NCI-H2081 (cell line): ENCODE data around the gene CRTC1.
A peak's percentile ranks its signal among the peaks of the same experiment; 100 is the strongest.
"Not testable (repeated sequence)": the region's sequence is repeated elsewhere in the genome, so short reads cannot be mapped to it uniquely, and the experiment has no call there.

Source experiments
- DNase-seq, 2 experiments: peaks; one replicate each; lab custom pipeline; 2025; lab: John Stamatoyannopoulos, UW

Gene CRTC1

GRCh38 chr19:18730885-18731513, 47.5 kb downstream of the CRTC1 start:
- DNase-seq: no peak

GRCh38 chr19:18731562-18732008, 48.1 kb downstream of the CRTC1 start:
- DNase-seq: no peak

DNA sequence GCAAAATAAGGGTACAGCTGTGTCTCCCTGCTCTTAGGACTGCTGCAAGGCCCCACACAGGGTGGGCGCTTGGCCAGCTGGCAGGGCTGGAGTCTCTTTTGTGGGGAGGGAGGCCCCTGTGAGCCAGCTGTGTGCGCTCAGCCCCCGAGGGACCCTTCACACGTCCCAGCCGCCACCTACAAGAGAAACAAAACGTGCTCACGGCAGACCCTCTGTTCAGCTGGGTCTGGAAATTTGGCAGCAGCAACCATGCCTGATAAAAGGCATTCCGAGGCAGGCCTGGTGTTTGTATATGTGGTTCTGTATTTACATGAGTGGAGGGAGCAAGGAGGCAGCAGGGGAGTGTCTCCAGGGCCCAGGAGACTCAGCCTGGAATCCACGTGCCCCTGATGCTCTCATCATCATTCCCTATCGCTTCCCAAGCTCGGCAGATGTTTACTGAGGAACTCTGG, 49.7 kb downstream of the CRTC1 start:
- peak; percentile 28 for DNase-seq

DNA sequence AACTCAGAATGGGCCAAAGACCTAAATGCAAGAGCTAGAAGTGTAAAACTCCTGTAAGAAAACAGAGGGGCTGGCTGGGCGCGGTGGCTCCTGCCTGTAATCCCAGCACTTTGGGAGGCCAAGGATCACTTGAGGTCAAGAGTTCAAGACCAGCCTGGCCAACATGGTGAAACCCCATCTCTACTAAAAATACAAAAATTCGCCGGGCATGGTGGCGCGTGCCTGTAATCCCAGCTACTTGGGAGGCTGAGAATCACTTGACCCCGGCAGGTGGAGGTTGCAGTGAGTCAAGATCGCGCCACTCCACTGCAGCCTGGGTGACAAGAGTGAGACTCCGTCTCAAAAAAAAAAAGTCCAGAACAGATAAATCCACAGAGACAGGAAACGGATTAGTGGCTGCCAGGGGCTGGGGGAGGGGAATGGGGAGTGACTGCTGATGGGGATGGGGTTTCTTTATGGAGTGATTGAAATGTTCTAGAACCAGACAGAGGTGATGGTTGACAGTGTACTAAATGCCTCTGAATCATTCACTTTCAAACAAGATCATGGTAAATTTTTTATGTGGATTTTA, 50.4 kb downstream of the CRTC1 start:
- not testable (repeated sequence) for DNase-seq

DNA sequence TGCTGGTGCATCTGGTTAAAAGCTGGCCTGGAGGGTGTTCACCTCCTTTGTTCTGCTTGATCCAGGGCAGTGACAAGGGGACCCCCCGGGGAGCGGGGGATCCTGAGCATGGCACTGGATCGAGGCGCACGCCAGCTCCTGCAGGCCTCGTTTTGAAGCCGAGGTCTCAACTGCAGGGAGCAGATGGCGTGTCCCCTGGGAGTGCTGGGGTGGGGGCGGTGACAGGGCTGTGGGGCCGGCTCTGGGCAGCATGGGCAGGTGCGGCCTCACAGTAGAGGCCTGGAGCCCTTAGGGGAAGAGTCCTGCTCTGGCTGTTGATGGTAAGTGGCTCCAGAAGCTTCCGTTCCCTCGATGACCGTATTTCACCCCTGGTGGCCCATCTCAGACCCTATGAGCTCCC, 51.8 kb downstream of the CRTC1 start:
- no peak for DNase-seq

- DNase-seq: no peak
These were observed 52.3 kb downstream of the CRTC1 start for GRCh38 chr19:18735752-18736151.

DNA sequence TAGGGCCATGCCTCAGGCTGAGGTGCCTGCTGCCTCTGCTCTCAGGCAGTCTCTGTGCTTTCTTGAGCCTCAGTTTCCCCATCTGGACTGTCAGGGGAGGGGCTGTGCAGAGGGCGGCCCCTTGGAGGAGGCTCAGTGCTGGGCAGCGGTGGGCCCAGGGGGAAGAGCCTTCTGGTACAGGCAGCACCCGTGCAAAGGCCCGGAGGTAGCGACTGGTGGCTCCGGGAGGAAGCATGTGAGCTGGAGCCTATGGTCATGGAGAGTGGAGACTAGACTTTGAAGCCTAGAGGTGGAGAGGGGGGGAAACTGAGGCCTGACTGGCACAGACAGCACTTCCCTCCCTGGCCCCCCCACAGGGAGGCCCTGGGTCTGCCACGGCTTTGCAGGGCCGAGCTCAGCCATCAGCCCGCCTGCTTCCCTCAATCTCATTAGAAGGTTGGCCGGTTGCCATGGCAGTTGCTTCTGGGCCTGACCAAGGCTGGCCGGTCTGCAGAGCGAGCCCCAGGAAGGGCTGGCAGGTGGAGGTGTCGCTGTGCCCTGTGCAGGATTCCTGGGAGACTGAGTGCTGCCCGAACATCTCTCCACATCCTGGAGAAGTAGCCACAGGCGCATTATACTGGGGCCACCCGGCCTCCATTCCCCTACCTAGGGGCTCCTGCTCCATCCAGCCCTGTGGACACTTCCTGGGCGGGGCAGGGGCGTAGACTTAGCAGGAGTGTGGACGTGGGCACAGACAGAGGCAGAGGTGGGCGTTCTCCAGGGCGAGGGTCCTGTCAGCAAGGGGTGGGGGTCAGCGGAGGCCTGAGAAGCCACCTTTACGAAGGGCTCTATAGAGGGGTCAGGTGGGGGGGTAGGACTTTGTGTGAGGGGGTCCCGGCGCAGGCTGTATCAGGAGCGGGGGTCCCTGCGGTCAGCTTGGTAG, 53.2 kb downstream of the CRTC1 start:
- DNase-seq: no peak

DNA sequence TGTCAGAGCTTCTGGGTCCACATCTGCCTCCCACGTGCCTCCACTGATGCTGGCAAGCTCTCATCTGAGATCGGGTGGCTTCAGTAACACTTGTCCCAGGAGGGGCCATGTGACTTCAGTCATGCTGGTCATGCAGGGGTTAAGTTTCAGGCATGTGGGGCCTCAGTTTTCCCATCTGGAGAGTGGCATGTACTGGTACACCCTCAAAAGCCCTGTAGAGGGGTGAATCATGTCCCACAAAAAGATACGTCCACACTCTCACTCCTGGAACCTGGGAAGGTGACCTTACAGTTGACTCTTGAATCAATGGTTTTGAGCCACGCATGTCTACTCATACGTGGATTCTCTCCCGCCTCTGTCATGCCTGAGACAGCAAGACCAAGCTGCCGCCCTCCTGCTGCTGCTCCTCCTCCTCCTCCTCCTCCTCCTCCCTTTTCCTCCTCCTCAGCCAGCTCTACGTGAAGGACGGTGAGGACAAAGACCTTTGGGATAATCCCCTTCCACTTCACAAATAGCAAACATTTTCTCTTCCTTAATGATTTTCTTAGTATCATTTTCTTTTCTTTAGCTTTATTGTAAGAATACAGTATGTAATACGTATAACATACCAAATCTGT, 54.0 kb downstream of the CRTC1 start:
- DNase-seq: no peak

DNA sequence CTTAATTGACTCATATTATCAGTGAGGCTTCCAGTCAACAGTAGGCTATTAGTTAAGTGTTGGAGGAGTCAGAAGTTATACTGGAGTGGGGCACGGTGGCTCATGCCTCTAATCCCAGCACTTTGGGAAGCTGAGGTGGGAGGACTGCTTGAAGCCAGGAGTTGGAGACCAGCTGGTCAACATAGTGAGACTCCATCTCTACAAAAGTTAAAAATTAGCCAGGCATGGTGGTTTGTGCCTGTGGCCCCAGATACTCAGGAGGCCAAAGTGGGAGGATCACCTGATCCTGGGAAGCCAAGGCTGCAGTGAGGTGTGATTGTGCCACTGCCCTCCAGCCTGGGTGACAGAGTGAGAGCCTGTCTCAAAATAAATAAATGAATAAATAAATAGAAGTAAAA, 54.5 kb downstream of the CRTC1 start:
- no peak for DNase-seq

GRCh38 chr19:18738961-18739690, 55.6 kb downstream of the CRTC1 start:
- no peak for DNase-seq

GRCh38 chr19:18741124-18742121, 57.9 kb downstream of the CRTC1 start:
- peak; percentile 41 to 74 for DNase-seq

DNA sequence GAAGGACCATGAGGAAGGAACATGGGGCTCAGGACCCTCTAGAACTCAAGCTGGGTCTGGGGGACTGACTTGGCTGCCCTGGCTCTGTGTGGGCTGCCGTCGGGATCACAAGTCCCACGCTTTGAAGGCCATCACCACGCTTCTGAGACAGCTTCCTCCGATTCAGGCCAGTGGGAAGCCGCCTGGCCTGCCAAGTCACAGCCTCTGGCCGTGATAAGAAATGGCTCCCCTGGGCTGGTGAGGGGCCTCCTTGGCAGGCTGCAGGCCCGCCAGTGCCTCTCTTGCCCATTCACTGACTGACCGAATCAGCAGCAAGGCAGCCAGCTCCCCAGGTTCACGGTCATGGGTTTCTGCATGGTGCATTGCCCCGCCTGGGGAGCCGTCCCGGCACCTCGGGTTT, 58.8 kb downstream of the CRTC1 start:
- no peak for DNase-seq

- no peak for DNase-seq
These were observed 59.6 kb downstream of the CRTC1 start for GRCh38 chr19:18742838-18743783.

- DNase-seq: no peak
These were observed 60.4 kb downstream of the CRTC1 start for GRCh38 chr19:18743784-18744418.

GRCh38 chr19:18745012-18745735, 61.7 kb downstream of the CRTC1 start:
- DNase-seq: no peak

DNA sequence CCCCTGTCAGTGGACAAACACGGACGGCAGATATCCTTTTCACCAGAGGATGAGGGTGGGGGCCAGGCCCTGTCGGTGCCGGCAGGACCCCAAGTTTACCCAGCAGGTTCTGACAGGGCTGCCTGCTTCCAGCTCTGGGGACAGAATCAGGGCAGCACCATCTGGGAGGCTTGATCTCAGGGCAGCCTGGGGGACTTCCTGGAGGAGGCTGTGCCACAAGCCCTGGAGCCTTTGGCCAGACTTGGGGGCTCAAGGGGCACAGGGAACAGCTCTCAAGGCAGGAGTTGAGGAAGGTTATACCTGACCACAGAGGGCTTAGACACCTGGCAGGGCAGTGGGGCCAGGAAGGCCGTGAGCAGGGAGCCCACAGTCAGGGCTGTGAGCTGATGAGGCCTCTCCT, 62.5 kb downstream of the CRTC1 start:
- no peak for DNase-seq

DNA sequence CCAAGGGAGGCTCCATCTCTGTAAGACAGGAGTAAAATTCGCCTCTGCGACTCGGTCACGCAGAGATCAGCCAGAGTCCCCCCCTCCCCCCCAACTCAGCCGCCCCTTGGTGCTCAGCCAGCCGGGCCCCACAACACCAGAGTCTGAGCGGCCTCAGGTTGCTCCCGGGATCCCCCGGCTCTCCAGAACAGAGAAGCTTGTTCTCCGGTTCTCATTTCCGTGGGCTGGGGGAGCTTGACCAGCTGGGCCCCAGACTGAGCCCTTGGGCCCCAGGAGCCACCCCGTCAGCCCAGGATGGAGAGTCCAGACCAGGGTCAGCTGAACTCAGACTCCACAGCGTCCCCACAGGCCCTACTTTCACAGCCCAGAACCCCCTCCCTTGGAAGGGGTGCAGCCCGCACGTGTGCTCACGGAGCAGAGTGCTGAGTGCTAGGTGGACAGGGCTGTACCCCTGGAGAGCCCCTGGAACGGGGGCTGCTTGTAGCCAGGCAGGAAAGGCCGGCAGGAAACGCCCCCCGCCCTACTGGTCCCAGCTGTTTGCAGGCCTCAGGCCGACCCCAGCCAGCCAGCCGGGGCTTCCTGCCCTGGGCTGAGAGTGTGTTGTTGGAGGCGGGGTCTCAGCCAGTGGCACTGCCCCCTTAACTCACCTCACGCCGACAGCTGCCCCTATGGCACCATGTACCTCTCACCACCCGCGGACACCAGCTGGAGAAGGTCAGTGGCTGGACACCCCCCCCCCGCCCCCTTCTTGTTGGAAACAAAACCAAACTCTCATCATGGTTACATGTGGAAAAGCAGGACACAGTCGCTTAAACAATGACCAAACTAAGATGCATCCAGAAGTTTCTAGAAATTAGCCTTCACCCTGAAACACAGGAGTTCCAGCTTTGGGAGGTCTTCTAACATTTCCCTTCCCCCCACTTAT, 63.2 kb downstream of the CRTC1 start:
- DNase-seq: no peak
